ENCODE data around the gene TMEM132A. TPM values are rescaled to one million over a fixed set of nuclear protein-coding genes. Genes with fewer than 3 reads are reported as not detected.

The TMEM132A gene
- polyA plus RNA-seq, 4 donors, result 56.2 to 107 (median 63.1) TPM

- no peak for DNase-seq (ENCODE audit: low read depth in 4 of 4, low spot score in 3 of 4)
Measured at GRCh38 chr11:60921777-60922335, 2.4 kb upstream of the TMEM132A start.

- no peak for DNase-seq (ENCODE audit: low read depth in 4 of 4, low spot score in 3 of 4)
Measured at GRCh38 chr11:60922906-60923305, 1.4 kb upstream of the TMEM132A start.

GRCh38 chr11:60923326-60923725 is 934 bp upstream of the TMEM132A start:
- DNase-seq (ENCODE audit: low read depth in 4 of 4, low spot score in 3 of 4), result no peak

- no peak for DNase-seq (ENCODE audit: low read depth in 4 of 4, low spot score in 3 of 4)
Measured at GRCh38 chr11:60923800-60924109, 505 bp upstream of the TMEM132A start.

GRCh38 chr11:60924906-60925853 is 920 bp downstream of the TMEM132A start:
- DNase-seq (ENCODE audit: low read depth in 4 of 4, low spot score in 3 of 4), result no peak

GRCh38 chr11:60925868-60926267 is 1.6 kb downstream of the TMEM132A start:
- no peak for DNase-seq (ENCODE audit: low read depth in 4 of 4, low spot score in 3 of 4)

GRCh38 chr11:60926500-60926899 is 2.2 kb downstream of the TMEM132A start:
- no peak for DNase-seq (ENCODE audit: low read depth in 4 of 4, low spot score in 3 of 4)

- DNase-seq (ENCODE audit: low read depth in 4 of 4, low spot score in 3 of 4), result no peak
Measured at GRCh38 chr11:60927061-60927592, 2.9 kb downstream of the TMEM132A start.

GRCh38 chr11:60927600-60927999 is 3.3 kb downstream of the TMEM132A start:
- no peak for DNase-seq (ENCODE audit: low read depth in 4 of 4, low spot score in 3 of 4)

GRCh38 chr11:60928563-60929001 is 4.3 kb downstream of the TMEM132A start:
- DNase-seq (ENCODE audit: low read depth in 4 of 4, low spot score in 3 of 4), result no peak

- DNase-seq (ENCODE audit: low read depth in 4 of 4, low spot score in 3 of 4), result no peak
Measured at GRCh38 chr11:60929764-60930163, 5.5 kb downstream of the TMEM132A start.

- DNase-seq (ENCODE audit: low read depth in 4 of 4, low spot score in 3 of 4), result no peak
Measured at GRCh38 chr11:60930394-60930793, 6.1 kb downstream of the TMEM132A start.

- DNase-seq (ENCODE audit: low read depth in 4 of 4, low spot score in 3 of 4), result no peak
Measured at GRCh38 chr11:60931917-60932316, 7.7 kb downstream of the TMEM132A start.

GRCh38 chr11:60932605-60933356 is 8.5 kb downstream of the TMEM132A start:
- DNase-seq (ENCODE audit: low read depth in 4 of 4, low spot score in 3 of 4), result no peak

GRCh38 chr11:60933416-60934123 is 9.3 kb downstream of the TMEM132A start:
- DNase-seq (ENCODE audit: low read depth in 4 of 4, low spot score in 3 of 4), result no peak

GRCh38 chr11:60934124-60934789 is 10.0 kb downstream of the TMEM132A start:
- DNase-seq (ENCODE audit: low read depth in 4 of 4, low spot score in 3 of 4), result no peak

GRCh38 chr11:60934790-60935605 is 10.7 kb downstream of the TMEM132A start:
- no peak for DNase-seq (ENCODE audit: low read depth in 4 of 4, low spot score in 3 of 4)

- DNase-seq (ENCODE audit: low read depth in 4 of 4, low spot score in 3 of 4), result no peak
Measured at GRCh38 chr11:60935676-60936442, 11.6 kb downstream of the TMEM132A start.
